SK-N-SH treated with all-trans-retinoic acid at 6 μM for 48 hours (cell line): ENCODE measurements around the gene LAMB4.

Experiments used
- ARNTL ChIP-seq: fragments of 450-650 bp; formaldehyde crosslinking; IDR thresholded peaks from 2 replicates; pipeline ENCODE4 v1.5.0; 2020; ENCODE audit warnings: low read depth, mild to moderate bottlenecking, moderate library complexity, borderline replicate concordance
- CSDC2 ChIP-seq: fragments of 250-450 bp; sonication (Bioruptor Pico); IDR thresholded peaks from 2 replicates; pipeline ENCODE4 v1.5.0; 2020; ENCODE audit warnings: mild to moderate bottlenecking, moderate library complexity
- PATZ1 ChIP-seq: fragments of 250-450 bp; sonication (Bioruptor Pico); IDR thresholded peaks from 2 replicates; pipeline ENCODE4 v1.8.0; 2020; ENCODE audit warnings: mild to moderate bottlenecking, moderate library complexity, borderline replicate concordance
- PPARA ChIP-seq: fragments of 250-450 bp; sonication (Bioruptor Pico); IDR thresholded peaks from 2 replicates; pipeline ENCODE4 v1.5.0; 2020; ENCODE audit warnings: mild to moderate bottlenecking, borderline replicate concordance
- TSHZ2 ChIP-seq: fragments of 250-450 bp; sonication (Bioruptor Pico); IDR thresholded peaks from 2 replicates; pipeline ENCODE4 v1.5.0; 2020; ENCODE audit warnings: mild to moderate bottlenecking, moderate library complexity
- ZFP3 ChIP-seq: fragments of 250-450 bp; sonication (Bioruptor Pico); IDR thresholded peaks from 2 replicates; pipeline ENCODE4 v1.5.0; 2020; ENCODE audit warnings: mild to moderate bottlenecking, moderate library complexity
- ZNF70 ChIP-seq: fragments of 450-650 bp; formaldehyde crosslinking; IDR thresholded peaks from 2 replicates; pipeline ENCODE4 v1.5.0; 2020; ENCODE audit warnings: mild to moderate bottlenecking, moderate library complexity

DNA sequence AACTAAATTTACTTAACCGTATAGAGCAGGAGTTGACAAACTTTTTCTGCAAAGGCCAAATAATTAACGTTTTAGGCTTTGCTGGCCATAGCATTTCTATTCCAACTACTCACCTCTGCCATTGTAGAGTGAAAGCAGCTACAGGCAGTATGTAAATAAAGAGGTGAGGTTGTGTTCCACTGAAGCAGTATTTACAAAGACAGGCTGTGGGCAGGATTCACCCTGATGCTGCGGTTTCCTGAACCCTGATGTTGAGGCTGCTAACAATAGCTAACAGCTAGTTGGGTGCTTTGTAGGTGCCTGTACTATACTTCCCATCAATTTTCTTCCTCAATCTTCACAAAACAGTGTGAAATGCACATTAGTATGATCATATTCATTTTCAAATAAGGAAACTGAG lies 80.2 kb downstream of the LAMB4 start:
- TF ChIP-seq ZNF70 (CRISPR knock-in tag), result no peak
- no peak for TF ChIP-seq PPARA (CRISPR knock-in tag)
- no peak for TF ChIP-seq ARNTL (CRISPR knock-in tag)
- no peak for TF ChIP-seq ZFP3
- no peak for TF ChIP-seq CSDC2 (CRISPR knock-in tag)
- no peak for TF ChIP-seq TSHZ2 (CRISPR knock-in tag)
- no peak for TF ChIP-seq PATZ1 (CRISPR knock-in tag)
